Stimulated activated CD8-positive, alpha-beta memory T cell treated with anti-CD3 and anti-CD28 coated beads, Interleukin-7, amount 100 ng/mL, for 4 hours (primary cell): Measurements from ENCODE around the gene PLEKHA3.
"Not testable (repeated sequence)": the region's sequence is repeated elsewhere in the genome, so short reads cannot be mapped to it uniquely, and the experiment has no call there.

ENCODE experiments used
- DNase-seq, 2 donors: peaks; one replicate each; pipeline ENCODE4 v3.0.0-alpha.2; 2020; ENCODE audit warnings: low read depth in 2 of 2

Gene PLEKHA3

DNA sequence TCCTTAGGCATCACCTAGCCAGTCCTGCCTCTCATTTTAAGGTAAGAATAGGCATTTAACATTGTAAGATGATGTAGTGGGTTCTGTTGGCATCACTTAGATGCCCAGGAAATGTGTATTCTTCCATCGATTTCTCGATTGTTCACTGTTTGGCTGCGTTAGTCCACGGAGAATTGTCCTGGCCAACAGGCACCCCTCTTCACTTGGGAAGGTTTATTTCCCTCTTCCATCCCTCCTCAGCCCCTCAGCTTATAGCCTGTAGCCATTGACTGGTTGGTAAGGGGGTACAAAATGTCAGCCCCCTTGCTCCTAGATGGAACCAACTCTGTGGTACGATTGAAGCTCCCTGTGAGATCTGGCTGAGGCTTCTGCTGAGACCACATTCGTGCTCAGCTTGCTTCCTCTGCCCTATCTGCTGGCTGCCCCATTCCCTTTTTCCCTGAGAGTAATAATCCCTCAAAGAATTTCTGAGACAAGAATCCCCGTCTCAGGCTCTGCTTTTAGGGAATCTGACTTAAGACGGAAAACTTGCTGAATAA, 43.4 kb downstream of the PLEKHA3 start:
- DNase-seq = no peak

DNA sequence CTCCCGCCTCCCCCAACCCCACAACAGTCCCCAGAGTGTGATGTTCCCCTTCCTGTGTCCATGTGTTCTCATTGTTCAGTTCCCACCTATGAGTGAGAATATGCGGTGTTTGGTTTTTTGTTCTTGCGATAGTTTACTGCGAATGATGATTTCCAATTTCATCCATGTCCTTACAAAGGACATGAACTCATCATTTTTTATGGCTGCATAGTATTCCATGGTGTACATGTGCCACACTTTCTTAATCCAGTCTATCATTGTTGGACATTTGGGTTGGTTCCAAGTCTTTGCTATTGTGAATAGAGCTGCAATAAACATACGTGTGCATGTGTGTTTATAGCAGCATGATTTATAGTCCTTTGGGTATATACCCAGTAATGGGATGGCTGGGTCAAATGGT, 44.8 kb downstream of the PLEKHA3 start:
- not testable (repeated sequence) for DNase-seq

DNA sequence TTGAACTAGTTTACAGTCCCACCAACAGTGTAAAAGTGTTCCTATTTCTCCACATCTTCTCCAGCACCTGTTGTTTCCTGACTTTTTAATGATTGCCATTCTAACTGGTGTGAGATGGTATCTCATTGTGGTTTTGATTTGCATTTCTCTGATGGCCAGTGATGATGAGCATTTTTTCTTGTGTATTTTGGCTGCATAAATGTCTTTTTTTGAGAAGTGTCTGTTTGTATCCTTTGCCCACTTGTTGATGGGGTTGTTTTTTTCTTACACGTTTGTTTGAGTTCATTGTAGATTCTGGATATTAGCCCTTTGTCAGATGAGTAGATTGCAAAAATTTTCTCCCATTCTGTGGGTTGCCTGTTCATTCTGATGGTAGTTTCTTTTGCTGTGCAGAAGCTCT, 45.2 kb downstream of the PLEKHA3 start:
- DNase-seq = not testable (repeated sequence)

DNA sequence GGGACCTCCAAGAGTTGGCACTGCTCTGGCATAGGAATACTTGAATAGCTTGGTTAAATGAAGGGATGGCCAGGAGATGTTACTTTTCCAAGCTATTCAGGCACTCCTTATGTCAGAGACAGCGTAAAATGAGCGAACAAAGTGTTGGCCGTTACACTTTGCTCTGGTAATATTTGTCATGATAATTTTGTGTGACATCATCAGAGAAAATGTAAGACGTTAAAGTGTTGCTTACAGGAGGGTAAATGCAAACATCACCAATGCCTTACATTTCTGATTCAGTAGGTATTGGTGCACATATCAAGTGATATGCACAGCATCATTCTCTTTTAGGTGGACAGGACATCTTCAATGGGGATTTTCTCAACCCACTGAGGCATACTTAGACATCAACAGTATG, 46.0 kb downstream of the PLEKHA3 start:
- DNase-seq = no peak

DNA sequence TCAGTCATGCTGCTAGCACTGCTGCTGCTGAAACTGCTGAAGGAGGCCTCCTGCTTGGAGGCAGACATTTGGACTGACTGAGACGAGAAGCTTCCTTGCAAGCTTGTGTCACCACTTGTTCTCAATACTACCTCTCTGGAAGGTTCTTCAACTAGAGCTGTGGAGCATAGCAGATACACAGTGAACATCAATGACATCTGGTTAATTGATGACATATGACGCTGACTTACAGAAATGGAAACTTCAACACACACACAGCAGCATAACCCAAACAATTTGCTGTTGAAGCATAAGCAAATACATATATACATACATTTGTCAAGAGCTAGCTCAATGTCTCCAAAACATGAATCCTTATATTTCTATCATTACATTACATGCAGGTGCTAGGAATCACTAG, 47.3 kb downstream of the PLEKHA3 start:
- no peak for DNase-seq

DNA sequence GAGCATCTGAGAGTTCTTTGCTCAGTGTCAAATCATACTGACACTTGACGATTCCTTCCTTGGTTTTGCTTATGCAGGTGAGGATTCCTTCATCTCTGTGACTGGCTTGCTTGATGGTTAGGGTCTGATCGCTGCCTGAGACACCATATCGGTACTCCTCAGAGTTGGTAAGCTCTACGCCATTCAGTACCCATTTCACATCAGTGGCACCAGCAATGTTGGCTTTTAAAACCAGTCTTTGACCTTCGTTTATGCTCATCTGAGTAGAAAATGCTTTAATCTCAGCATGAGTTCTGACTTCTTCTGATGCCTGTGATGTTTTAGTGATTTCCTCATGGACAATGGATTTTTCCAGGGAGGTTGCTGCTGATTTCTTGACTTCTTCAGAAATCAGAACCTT, 48.4 kb downstream of the PLEKHA3 start:
- no peak for DNase-seq

DNA sequence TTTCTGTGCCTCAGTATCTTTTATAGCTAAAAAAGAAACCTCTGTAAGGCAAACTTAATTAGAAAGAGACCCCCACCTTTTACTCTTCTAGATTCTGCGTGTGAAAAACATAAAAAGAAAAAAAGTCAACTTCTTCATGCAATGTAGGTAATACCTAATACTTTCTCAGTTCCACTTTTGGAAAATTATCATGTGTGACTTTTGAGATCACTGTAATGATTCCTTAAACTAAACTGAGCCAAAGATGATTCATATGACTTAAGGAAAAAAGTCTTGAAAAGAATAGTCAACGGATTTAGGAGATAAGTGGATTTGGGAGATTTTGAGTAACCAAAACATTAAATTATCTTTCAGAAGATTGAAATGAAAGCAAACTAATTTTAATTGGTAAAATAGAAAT, 48.9 kb downstream of the PLEKHA3 start:
- no peak for DNase-seq

DNA sequence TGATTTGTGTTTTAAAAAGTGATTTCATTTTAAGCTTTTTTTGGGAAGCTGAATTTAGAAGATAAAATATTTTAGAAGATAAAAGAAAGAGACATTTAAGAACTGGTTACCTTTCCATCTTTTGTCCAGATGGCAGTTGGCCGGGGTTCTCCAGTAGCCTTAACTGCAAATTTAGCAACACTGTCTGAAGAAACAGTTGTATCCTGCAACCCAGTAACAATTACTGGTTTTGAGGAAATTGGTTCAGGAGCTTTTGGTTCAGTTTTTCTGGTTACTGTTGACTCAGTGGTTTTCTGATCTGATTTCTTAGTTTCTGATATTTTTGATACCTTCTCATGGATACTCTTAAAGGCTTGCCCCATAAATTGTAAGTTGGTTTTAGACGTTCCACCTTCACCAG, 49.9 kb downstream of the PLEKHA3 start:
- no peak for DNase-seq

DNA sequence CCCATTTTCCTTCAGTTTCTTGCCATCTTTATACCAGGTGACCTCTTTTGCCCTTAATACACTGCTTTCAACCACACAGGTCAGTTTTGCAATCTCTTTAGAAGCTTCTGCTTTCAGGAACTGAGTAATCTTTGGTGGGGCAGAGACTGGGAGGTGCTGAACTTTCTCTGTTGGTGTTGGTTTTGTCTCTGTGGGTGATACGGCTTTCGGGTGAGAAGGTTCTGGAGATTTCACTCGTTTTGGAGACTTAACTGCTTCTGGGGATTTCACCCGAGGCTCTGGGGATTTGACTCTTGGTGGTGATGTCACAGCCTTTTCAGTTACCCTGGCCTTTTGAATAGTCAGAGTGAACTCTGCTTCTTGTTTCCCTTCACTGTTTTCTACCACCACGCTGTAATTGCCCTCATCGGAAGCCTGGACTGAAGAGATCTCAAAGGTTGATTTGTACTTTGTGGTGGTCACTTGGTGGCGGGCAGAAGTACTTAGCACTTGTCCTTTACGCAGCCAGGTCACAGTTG, 50.4 kb downstream of the PLEKHA3 start:
- DNase-seq = no peak

DNA sequence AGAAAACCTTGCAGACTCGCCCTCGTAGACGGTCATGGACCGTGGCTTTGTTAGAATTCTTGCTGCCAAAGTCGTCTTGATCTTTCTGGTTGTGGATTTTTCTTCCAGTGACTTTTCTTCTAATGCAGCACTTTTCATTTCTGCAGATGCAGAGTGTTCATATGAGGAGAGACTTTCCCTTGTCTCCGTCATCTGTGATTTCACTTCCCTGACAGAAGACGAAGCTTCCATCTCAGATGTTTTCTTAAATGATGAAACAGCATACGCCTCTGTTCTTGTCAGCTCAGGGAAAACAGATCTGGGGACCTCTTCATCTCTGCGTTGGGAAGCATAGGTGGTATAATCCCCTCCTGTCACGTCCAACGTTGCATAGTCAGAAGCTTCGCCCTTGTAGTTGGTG, 50.9 kb downstream of the PLEKHA3 start:
- no peak for DNase-seq

DNA sequence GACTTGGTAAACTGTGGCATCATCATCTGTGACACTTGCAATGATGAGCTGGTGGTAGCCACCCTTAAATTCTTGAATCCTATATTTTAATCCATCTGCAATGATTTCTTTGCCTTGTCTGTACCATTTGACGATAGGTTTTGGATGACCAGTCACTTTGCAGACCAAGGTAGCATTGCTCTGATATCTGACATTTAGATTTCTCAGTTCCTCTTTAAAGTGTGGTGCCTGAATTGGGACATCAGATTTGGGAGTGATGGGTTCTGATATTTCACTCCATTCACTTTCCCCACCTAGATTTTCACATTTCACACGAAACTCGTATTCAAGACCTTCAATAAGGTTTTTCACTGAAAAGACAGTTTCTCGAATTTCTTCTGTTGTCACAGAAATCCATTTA, 55.8 kb downstream of the PLEKHA3 start:
- no peak for DNase-seq

DNA sequence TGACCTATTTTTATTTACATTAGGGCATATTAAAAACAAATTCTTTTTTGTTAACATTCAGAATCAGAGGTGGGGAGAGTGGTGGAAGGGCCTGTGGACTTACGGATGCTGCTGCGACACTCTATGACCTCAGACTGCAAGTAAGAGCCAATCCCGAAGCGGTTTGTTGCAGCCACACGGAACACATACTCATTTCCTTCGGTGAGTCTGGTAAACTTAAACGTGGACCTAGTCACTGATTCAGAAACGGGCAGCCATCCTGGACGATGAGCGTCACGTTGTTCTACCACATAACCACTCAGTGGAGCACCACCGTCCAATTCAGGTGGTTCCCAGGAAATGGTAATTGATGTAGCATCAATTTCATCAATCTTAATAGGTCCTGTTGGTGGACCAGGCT, 61.9 kb downstream of the PLEKHA3 start:
- DNase-seq = no peak

DNA sequence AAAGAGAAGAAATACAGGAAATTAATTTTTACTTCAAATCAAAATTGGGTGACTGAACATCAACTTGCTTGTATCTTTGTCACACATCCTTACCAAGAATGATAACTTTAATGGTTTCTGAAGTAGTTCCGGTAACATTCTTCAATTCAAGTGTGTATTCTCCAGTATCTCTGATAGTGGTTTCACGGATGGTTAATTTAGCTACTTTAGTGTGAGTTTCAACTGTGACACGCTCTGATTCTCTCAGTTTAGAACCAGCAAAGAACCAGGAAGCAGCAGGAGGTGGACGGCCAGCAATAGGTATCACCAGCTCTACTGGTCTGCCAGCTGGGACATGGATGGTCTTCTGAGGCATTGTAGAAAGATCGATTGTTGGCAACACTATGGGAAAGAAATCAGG, 62.3 kb downstream of the PLEKHA3 start:
- DNase-seq = no peak

DNA sequence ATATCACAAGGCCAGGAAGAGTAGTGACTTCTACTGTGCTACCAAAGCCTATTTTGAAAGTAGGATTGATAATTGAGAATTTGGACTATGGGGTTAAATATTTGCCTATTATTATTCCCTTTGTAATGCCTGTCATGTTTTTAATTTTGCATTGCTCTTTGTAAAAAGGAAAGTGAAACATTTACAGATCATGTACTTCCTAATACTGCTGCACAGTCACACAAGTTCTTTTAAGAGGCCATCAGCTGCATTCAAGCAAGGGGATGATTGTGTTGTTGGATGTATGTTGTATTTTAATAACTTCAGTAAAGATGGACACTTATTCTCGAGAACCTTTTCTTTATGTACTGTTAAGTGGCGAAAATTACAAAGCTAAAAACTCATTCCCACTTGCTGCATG, 70.1 kb downstream of the PLEKHA3 start:
- DNase-seq = no peak

DNA sequence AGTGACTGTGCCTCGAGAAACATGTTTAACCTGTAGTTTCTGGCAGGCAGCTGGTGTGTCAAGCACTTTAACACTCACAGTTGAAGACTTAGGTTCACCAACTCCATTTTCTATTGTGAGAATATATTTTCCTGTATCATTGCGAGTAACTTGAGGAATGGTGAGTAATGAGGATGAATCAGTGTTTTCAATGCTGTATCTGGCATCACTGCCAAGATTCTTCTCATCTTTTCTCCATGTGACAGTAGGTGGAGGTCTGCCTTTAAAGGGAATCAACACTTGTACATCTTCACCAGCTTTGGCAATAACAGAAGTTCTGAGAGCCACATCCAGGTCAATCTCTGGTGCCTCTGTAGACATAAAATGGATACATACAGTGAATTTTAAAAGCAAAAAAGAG, 72.8 kb downstream of the PLEKHA3 start:
- no peak for DNase-seq
